Thyroid gland (tissue), 4 donors: Measurements from ENCODE around the gene CDC45. TPM values are rescaled to one million over a fixed set of nuclear protein-coding genes. Genes with fewer than 3 reads are reported as not detected.

Experiments used
- DNase-seq, 2 donors: peaks; one replicate each; pipeline ENCODE4 v3.0.0-alpha.2; 2019
- H3K27ac ChIP-seq, 3 donors: fragments of 200-600 bp; sonication (generic); 1 replicate in 2 of 3; 2 replicates in 1 of 3; pipeline ENCODE4 v1.5.1; 2016 to 2019; ENCODE audit warnings: mild to moderate bottlenecking in 1 of 3, moderate library complexity in 1 of 3
- H3K27me3 ChIP-seq: fragments of 200-600 bp; sonication (generic); one replicate; pipeline ENCODE4 v1.5.1; 2019
- H3K36me3 ChIP-seq, 2 donors: fragments of 200-600 bp; sonication (generic); one replicate each; pipeline ENCODE4 v1.5.1; 2016 to 2019
- H3K4me1 ChIP-seq, 2 donors: fragments of 200-600 bp; sonication (generic); one replicate each; pipeline ENCODE4 v1.5.1; 2017 to 2019
- H3K4me3 ChIP-seq, 3 donors: fragments of 200-600 bp; sonication (generic); replicated peaks in 1 of 3; 1 replicate in 2 of 3; 2 replicates in 1 of 3; pipeline ENCODE4 v1.5.1; 2016; ENCODE audit warnings: mild to moderate bottlenecking in 1 of 3
- H3K9me3 ChIP-seq: fragments of 200-600 bp; sonication (generic); one replicate; pipeline ENCODE4 v1.5.1; 2017
- POLR2A ChIP-seq, 2 donors: fragments of 450-650 bp; IDR thresholded peaks; one replicate each; pipeline ENCODE4 v1.6.1; 2017; ENCODE audit warnings: antibody characterized with exemption in 2 of 2, mild to moderate bottlenecking in 2 of 2, moderate library complexity in 1 of 2
- WGBS, 2 donors: methylation state at CpG; one replicate each; pipeline ENCODE4 v1.1.5; 2017; 5-methylcytosine and 5-hydroxymethylcytosine counted together
- intact Hi-C: fragments of 100-400 bp; cut with DNase I; formaldehyde crosslinking; loops from one replicate; pipeline ENCODE4 v1.15.1; 2023
- total RNA-seq, 4 donors: library from RNA; depleted of rRNA; stranded (reverse); fragments of >200 nt; gene quantifications; one replicate each; pipeline ENCODE4 v1.2.3, GENCODE V29; 2016
- TF ChIP-seq, protein P1 (sequence below), 6 experiments: fragments of 200-600 bp in 3 of 6; fragments of 450-650 bp in 3 of 6; sonication (generic) in 3 of 6; IDR thresholded peaks; one replicate each; pipeline ENCODE4 v1.5.1; 2016 to 2019; ENCODE audit warnings: antibody characterized with exemption in 6 of 6, mild to moderate bottlenecking in 2 of 6, inconsistent platforms in 1 of 6, moderate library complexity in 1 of 6

Gene CDC45
- total RNA-seq, 4 donors from 2014 or later: 0.24 to 1.9 (median 1.7) TPM; not detected in 1

DNA sequence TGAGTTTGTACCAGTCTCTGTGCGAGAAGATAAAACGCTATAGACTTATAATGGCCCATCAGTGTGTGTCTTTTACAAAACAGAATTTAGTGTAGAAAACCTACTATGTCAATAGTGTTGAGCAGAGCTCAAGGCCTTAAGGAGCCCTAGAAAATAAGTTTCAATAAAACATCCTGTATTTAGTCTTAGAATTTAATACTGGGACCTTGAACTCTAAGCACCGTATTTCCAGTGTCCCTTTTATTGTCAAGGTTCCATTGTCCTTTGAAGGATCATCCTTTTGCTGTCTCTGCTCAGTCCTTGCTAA, 16.6 kb downstream of the CDC45 start:
- Histone ChIP-seq H3K4me1 (no peaks in the 10 kb centered on the region), H3K27me3 (no peaks in the 10 kb centered on the region), H3K9me3 (no peaks in the 10 kb centered on the region), H3K36me3 (no peaks in the 10 kb centered on the region), H3K27ac (no peak overlapping the region), H3K4me3 (no peak overlapping the region)
- 95 to 97% methylated on average over 3 of the region's 3 CpGs for WGBS, 2 donors
- intact Hi-C loops: loop anchor here (5.0 kb wide), 1 partner anchor 136 kb away; no protein-coding TSS in a partner anchor
- TF ChIP-seq, protein P1, sequence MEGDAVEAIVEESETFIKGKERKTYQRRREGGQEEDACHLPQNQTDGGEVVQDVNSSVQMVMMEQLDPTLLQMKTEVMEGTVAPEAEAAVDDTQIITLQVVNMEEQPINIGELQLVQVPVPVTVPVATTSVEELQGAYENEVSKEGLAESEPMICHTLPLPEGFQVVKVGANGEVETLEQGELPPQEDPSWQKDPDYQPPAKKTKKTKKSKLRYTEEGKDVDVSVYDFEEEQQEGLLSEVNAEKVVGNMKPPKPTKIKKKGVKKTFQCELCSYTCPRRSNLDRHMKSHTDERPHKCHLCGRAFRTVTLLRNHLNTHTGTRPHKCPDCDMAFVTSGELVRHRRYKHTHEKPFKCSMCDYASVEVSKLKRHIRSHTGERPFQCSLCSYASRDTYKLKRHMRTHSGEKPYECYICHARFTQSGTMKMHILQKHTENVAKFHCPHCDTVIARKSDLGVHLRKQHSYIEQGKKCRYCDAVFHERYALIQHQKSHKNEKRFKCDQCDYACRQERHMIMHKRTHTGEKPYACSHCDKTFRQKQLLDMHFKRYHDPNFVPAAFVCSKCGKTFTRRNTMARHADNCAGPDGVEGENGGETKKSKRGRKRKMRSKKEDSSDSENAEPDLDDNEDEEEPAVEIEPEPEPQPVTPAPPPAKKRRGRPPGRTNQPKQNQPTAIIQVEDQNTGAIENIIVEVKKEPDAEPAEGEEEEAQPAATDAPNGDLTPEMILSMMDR (IDR thresholded peaks at IDR 0.05): no peak
- TF ChIP-seq POLR2A (IDR thresholded peaks at IDR 0.05): no peak
- no peak for DNase-seq

DNA sequence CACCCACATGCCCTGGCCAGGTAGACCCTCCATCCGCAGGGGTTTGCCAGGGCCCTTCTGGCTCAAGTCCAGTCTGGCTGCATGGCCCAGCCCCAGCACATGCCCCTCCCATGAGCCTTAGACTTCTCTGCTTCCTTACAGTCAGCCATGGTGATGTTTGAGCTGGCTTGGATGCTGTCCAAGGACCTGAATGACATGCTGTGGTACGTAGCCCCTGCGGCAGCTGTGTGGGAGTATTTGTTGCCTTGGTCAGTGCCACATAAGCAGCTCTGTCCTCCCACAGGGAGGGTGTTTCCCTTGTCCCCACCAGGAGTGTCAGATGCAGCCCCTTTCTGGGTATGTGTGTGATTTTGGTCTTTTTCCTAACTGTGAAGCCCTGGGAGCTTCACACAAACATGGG, 17.5 kb downstream of the CDC45 start:
- intact Hi-C loops: loop anchor here (5.0 kb wide), 1 partner anchor 135 kb away; no protein-coding TSS in a partner anchor
- Histone ChIP-seq H3K4me1 (no peaks in the 10 kb centered on the region), H3K27ac (no peak overlapping the region), H3K4me3 (no peak overlapping the region), H3K27me3 (no peaks in the 10 kb centered on the region), H3K36me3 (no peaks in the 10 kb centered on the region), H3K9me3 (no peaks in the 10 kb centered on the region)
- peak in 1 of 2 donors; percentile 11 for DNase-seq
- 67 to 69% methylated on average over 3 of the region's 3 CpGs for WGBS, 2 donors
- TF ChIP-seq, protein P1 (IDR thresholded peaks at IDR 0.05): no peak

DNA sequence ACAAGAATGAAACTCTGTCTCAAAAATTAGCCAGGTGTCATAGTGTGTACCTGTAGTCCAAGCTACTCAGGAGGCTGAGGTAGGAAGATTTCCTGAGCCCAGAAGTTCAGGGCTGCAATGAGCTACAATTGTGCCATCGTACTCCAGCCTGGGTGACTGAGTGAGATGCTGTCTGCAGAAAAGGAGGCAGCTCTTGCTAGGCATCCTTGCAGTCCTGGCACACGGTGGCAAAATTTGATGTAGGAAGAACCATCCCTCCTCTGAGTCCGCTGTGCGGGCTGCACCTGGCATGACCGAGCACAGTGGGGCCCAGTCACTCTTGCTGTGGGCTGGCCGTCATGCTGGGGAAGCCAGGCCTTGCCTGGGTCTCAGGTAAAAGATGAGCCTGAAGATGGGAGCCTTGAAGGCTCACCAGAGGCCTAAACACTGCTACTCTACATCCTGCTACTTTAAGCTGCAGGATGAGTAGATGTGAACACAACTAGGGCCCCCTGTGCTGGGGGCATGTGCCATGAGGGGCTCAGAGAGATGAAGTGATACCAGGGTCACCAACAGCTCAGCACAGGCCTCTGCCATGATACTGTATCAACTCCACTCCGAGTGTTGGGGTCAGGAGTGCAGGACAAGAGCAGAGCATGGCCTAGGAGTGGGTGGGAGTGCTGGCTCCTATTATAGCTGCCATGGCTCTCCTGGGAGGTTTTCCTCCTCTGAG, 18.6 kb downstream of the CDC45 start:
- Histone ChIP-seq H3K9me3 (no peaks in the 10 kb centered on the region), H3K4me1 (no peaks in the 10 kb centered on the region), H3K27me3 (no peaks in the 10 kb centered on the region), H3K27ac (no peak overlapping the region), H3K36me3 (no peaks in the 10 kb centered on the region), H3K4me3 (no peak overlapping the region)
- intact Hi-C loops: loop anchor here (5.0 kb wide), 1 partner anchor 134 kb away; no protein-coding TSS in a partner anchor
- DNase-seq: no peak
- TF ChIP-seq, protein P1 (IDR thresholded peaks at IDR 0.05): no peak
- no peak for TF ChIP-seq POLR2A (IDR thresholded peaks at IDR 0.05)
- WGBS, 2 donors: 97 to 98% methylated on average over 4 to 6 of the region's 7 CpGs

DNA sequence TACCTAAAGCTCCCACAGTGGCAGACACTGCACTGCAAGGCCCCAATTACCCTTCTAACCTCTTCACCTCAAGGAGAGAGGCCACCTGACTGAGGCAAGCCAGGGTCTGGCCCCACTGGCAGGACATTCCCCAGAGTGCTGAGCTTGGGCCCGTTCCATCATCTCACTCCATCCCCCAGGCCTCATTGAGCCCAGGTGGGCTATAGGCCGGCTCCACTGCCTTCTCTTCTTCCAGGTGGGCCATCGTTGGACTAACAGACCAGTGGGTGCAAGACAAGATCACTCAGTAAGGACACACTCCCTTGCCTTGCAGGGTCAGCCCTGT, 19.1 kb downstream of the CDC45 start:
- no peaks in the 10 kb centered on the region for H3K9me3 ChIP-seq
- no peak overlapping the region for H3K4me3 ChIP-seq
- H3K36me3 ChIP-seq: no peaks in the 10 kb centered on the region
- no peak for DNase-seq
- intact Hi-C loops: loop anchor here (5.0 kb wide), 1 partner anchor 133 kb away; no protein-coding TSS in a partner anchor
- no peaks in the 10 kb centered on the region for H3K4me1 ChIP-seq
- TF ChIP-seq, protein P1 (IDR thresholded peaks at IDR 0.05): no peak
- TF ChIP-seq POLR2A (IDR thresholded peaks at IDR 0.05): no peak
- H3K27ac ChIP-seq: no peak overlapping the region
- WGBS, 2 donors: 100% methylated on average over 1 to 3 of the region's 3 CpGs
- H3K27me3 ChIP-seq: no peaks in the 10 kb centered on the region

DNA sequence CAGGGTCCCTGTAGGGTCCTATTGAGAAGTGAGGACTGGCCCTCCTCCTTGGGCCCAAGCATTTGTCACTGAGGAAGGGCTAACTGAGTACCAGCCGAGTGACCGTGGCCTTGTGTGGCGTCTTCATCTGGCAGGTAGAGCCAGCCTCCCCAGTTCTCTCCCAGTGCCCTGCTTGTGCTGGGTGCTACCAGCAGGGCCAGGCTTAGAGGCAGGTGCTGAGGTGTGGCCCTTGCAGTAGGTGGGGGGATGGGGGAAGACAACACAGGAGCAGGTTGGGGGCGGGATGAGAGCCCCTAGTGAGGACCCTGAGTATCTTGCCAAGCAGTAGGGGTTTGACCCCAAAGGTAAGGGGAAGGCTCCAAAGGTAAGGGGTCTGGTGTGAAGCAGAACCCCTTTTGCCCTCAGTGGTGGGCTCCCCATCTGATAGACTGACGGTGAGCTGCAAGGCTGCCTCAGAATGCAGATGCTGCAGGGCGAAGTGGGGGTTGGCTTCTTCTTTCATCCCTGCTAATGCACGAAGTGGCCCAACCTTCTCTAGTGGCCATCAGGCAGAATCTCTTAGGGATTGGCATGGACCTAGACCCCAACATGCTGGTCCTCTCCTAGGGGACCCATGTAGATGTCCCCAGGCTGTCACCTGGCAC, 19.6 kb downstream of the CDC45 start:
- TF ChIP-seq POLR2A (IDR thresholded peaks at IDR 0.05): no peak
- TF ChIP-seq, protein P1 (IDR thresholded peaks at IDR 0.05): no peak
- Histone ChIP-seq H3K27ac (no peak overlapping the region), H3K27me3 (no peaks in the 10 kb centered on the region), H3K4me1 (no peaks in the 10 kb centered on the region), H3K4me3 (no peak overlapping the region), H3K36me3 (no peaks in the 10 kb centered on the region), H3K9me3 (no peaks in the 10 kb centered on the region)
- DNase-seq: no peak
- intact Hi-C loops: loop anchor here (5.0 kb wide), 1 partner anchor 133 kb away; no protein-coding TSS in a partner anchor
- WGBS, 2 donors: 97 to 100% methylated on average over 4 to 6 of the region's 7 CpGs
